ENCODE measurements around the gene GABPA. TPM values are rescaled to one million over a fixed set of nuclear protein-coding genes. Genes with fewer than 3 reads are reported as not detected.
"Not testable (repeated sequence)": the region's sequence is repeated elsewhere in the genome, so short reads cannot be mapped to it uniquely, and the experiment has no call there.

GABPA gene
- total RNA-seq, 1 donor from 2014 or later, result 66.5 TPM

GRCh38 chr21:25710550-25710949 is 24.2 kb upstream of the GABPA start:
- Histone ChIP-seq H4K20me1 (ENCODE audit: low read depth) (no peaks in the 10 kb centered on the region), H3K4me2 (no peak overlapping the region), H3K79me2 (ENCODE audit: low read depth) (no peaks in the 10 kb centered on the region), H3K27me3 (no peaks in the 10 kb centered on the region), H3K9me3 (ENCODE audit: low read depth) (no peaks in the 10 kb centered on the region), H2AFZ (replicated peaks) (no peak overlapping the region), H3K9ac (no peak overlapping the region), H3K4me3 (no peak overlapping the region), H3F3A (ENCODE audit: low read depth) (no peaks in the 10 kb centered on the region), H3K36me3 (no peaks in the 10 kb centered on the region), H3K4me1 (no peaks in the 10 kb centered on the region), H3K27ac (no peak overlapping the region)
- Mint-ChIP-seq H3K27ac (no peak overlapping the region), H3K4me1 (no peaks in the 10 kb centered on the region), H3K4me3 (no peak overlapping the region), H3K27me3 (ENCODE audit: insufficient read depth, low read depth) (no peaks in the 10 kb centered on the region), H3K9me3 (no peaks in the 10 kb centered on the region), H3K36me3 (peaks cover 14% of the 10 kb centered on the region)
- DNase-seq (ENCODE audit: low spot score), result no peak
- TF ChIP-seq CTCF (IDR thresholded peaks at IDR 0.05), result no peak
- no peak for TF ChIP-seq EZH2phosphoT487 (IDR thresholded peaks at IDR 0.05)
- no peak for TF ChIP-seq EZH2 (IDR thresholded peaks at IDR 0.05)

- H3K27me3 ChIP-seq; H3K27ac Mint-ChIP-seq; H3K4me1 Mint-ChIP-seq; H3K4me1 ChIP-seq; H3K36me3 ChIP-seq; H3K9me3 Mint-ChIP-seq; H3K4me2 ChIP-seq; H3K27ac ChIP-seq; H3K9me3 ChIP-seq (ENCODE audit: low read depth); H3K4me3 Mint-ChIP-seq; H3K4me3 ChIP-seq; DNase-seq (ENCODE audit: low spot score); H3K79me2 ChIP-seq (ENCODE audit: low read depth); H3K9ac ChIP-seq; H4K20me1 ChIP-seq (ENCODE audit: low read depth); H2AFZ ChIP-seq (replicated peaks); H3K27me3 Mint-ChIP-seq (ENCODE audit: insufficient read depth, low read depth): not testable (repeated sequence)
- H3K36me3 Mint-ChIP-seq, result peaks cover 20% of the 10 kb centered on the region
- H3F3A ChIP-seq (ENCODE audit: low read depth), result peaks cover 15% of the 10 kb centered on the region
Observed at GRCh38 chr21:25714066-25714465, 20.7 kb upstream of the GABPA start.

- peaks cover 15% of the 10 kb centered on the region for H3F3A ChIP-seq (ENCODE audit: low read depth)
- H3K27ac Mint-ChIP-seq, result no peak overlapping the region
- no peaks in the 10 kb centered on the region for H3K4me1 ChIP-seq
- H2AFZ ChIP-seq (replicated peaks), result no peak overlapping the region
- H3K4me3 Mint-ChIP-seq, result no peak overlapping the region
- no peaks in the 10 kb centered on the region for H3K4me1 Mint-ChIP-seq
- H3K9me3 Mint-ChIP-seq, result no peaks in the 10 kb centered on the region
- no peaks in the 10 kb centered on the region for H3K36me3 ChIP-seq
- no peak overlapping the region for H3K4me2 ChIP-seq
- peaks cover 29% of the 10 kb centered on the region for H3K36me3 Mint-ChIP-seq
- no peak overlapping the region for H3K27ac ChIP-seq
- no peak overlapping the region for H3K9ac ChIP-seq
- H3K27me3 ChIP-seq, result no peaks in the 10 kb centered on the region
- peaks cover 3% of the 10 kb centered on the region for H3K27me3 Mint-ChIP-seq (ENCODE audit: insufficient read depth, low read depth)
- no peak for DNase-seq (ENCODE audit: low spot score)
- H3K79me2 ChIP-seq (ENCODE audit: low read depth), result no peaks in the 10 kb centered on the region
- H4K20me1 ChIP-seq (ENCODE audit: low read depth), result no peaks in the 10 kb centered on the region
- H3K9me3 ChIP-seq (ENCODE audit: low read depth), result no peaks in the 10 kb centered on the region
- TF ChIP-seq CTCF (IDR thresholded peaks at IDR 0.05), result no peak
- no peak overlapping the region for H3K4me3 ChIP-seq
Observed at GRCh38 chr21:25717491-25718147, 17.2 kb upstream of the GABPA start.

- Mint-ChIP-seq H3K9me3 (no peaks in the 10 kb centered on the region), H3K4me1 (no peaks in the 10 kb centered on the region), H3K36me3 (peaks cover 27% of the 10 kb centered on the region), H3K4me3 (no peak overlapping the region), H3K27me3 (ENCODE audit: insufficient read depth, low read depth) (peaks cover 3% of the 10 kb centered on the region), H3K27ac (no peak overlapping the region)
- DNase-seq (ENCODE audit: low spot score), result no peak
- no peak overlapping the region for H3K4me2 ChIP-seq
- no peak overlapping the region for H3K27ac ChIP-seq
- no peak overlapping the region for H3K9ac ChIP-seq
- no peaks in the 10 kb centered on the region for H3K79me2 ChIP-seq (ENCODE audit: low read depth)
- H4K20me1 ChIP-seq (ENCODE audit: low read depth), result peaks cover 4% of the 10 kb centered on the region
- H3K36me3 ChIP-seq, result peaks cover 9% of the 10 kb centered on the region
- H3K9me3 ChIP-seq (ENCODE audit: low read depth), result no peaks in the 10 kb centered on the region
- peaks cover 4% of the 10 kb centered on the region for H3F3A ChIP-seq (ENCODE audit: low read depth)
- no peak overlapping the region for H3K4me3 ChIP-seq
- H2AFZ ChIP-seq (replicated peaks), result no peak overlapping the region
- TF ChIP-seq EZH2 (IDR thresholded peaks at IDR 0.05) (no peak), CTCF (IDR thresholded peaks at IDR 0.05) (no peak)
- H3K27me3 ChIP-seq, result no peaks in the 10 kb centered on the region
- no peaks in the 10 kb centered on the region for H3K4me1 ChIP-seq
Observed at GRCh38 chr21:25721987-25722386, 12.8 kb upstream of the GABPA start.

All from neural progenitor cell (in vitro differentiated cells).